HG03196 (cell line): ENCODE data around the gene YJEFN3.
A peak's percentile ranks its signal among the peaks of the same experiment; 100 is the strongest.

Source experiments
- ATAC-seq: cut with Tn5 transposase; IDR thresholded peaks from one replicate; pipeline ENCODE4 v1.9.1; 2021; ENCODE audit not compliant: unreplicated experiment

Gene YJEFN3

GRCh38 chr19:19528721-19529490 lies at the start of gene YJEFN3:
Gene YJEFN3 (plus strand): TSS chr19:19528911. CDS start chr19:19528933, 22 bp downstream.
- ATAC-seq, result no peak

- no peak for ATAC-seq
These were observed 48.0 kb upstream of the YJEFN3 start for GRCh38 chr19:19480688-19481087.

- ATAC-seq, result no peak
These were observed 45.7 kb upstream of the YJEFN3 start for GRCh38 chr19:19482809-19483596.

- no peak for ATAC-seq
These were observed 43.3 kb upstream of the YJEFN3 start for GRCh38 chr19:19485161-19485997.

DNA sequence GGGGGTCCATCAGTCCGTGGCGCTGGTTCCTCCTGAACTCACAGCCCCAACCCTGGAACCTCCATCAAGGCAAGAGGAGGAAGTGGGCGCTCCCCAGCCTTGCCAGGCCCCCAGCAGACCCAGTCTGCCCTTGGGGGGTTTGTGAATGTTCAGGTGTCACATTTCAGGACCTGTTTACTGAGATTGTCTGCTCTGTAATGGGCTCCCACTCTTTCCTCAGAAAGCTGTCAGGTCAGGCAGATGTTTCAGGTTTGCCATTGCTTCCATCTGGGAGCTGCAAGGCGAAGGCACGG lies 42.8 kb upstream of the YJEFN3 start:
- no peak for ATAC-seq

DNA sequence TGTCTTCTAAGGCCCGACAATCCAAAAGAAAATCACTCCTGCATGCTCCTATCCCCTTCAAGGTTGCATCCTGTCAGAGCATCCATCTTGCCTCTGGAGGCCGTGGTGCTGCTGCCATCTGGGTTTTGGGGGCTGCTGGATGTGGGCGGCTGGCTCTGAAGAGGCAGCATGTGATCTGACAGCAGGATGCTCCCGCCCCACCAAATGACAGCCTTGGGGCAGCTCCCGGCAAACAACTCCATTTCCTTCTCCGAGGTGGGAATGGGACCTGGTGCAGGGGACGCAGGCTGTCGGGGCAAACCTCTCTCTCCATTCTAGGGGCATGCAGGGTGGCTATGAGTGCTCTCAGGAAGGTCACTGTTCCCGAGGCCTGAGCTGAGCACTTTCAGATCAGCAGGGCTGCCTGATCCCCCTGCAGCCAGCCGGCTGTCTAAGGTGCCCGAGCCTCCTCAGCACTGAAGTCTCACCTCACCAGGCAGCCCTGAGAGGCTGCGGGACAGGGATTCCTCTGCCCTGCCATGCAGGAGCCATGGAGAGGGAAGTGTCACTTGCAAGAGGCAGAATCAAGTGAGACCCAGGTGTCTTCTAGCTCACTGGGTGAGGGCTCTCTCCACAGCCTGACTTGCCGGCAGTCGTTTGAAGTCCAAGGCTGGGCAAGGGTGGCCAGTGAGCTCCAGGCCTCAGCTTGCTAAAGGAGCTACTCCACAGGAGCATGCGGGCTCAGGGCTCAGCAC lies 42.2 kb upstream of the YJEFN3 start:
- ATAC-seq, result no peak

DNA sequence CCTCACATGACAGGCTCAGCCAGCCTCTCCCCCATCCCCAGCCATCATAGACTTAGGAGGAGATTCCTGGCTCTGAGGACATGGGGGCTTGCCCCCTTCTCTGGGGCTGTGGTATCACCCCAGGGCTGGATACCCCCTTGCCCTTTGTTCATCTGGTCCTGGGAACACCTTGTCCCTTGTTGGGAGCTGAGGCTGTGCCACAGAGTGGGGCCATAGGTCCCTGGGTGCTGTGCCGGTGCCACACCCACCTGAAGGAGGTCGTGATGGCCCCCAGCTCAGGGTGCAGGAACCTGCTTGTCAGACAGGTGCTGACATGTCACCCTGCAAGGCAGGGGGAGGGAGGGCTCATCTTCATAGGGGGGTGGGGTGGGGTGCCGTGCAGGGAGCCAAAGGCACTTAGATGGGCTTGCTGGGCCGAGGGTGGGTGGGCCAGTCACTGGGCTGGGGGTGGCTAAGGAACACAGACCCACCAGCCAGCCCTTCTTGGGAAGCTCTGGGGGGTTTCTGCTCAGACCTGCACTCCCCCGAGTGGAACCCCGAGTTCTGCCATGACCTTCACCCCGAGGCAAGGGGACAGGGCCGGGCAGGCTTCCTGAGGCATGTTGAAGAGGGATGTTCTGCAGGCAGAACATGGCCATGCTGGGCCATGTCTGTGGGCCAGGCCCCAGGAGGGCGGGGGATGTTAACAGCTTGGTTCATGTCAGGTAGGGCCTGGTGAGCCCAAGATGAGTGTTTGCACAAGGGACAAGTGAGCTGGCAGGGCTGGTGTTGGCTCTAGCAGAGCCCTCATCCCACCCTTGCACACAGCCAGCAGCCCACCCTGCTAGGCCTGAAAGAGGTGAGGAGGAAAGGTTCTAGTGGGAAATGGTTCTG lies 41.4 kb upstream of the YJEFN3 start:
- no peak for ATAC-seq

GRCh38 chr19:19487950-19488874 lies 40.5 kb upstream of the YJEFN3 start:
- ATAC-seq, result no peak

DNA sequence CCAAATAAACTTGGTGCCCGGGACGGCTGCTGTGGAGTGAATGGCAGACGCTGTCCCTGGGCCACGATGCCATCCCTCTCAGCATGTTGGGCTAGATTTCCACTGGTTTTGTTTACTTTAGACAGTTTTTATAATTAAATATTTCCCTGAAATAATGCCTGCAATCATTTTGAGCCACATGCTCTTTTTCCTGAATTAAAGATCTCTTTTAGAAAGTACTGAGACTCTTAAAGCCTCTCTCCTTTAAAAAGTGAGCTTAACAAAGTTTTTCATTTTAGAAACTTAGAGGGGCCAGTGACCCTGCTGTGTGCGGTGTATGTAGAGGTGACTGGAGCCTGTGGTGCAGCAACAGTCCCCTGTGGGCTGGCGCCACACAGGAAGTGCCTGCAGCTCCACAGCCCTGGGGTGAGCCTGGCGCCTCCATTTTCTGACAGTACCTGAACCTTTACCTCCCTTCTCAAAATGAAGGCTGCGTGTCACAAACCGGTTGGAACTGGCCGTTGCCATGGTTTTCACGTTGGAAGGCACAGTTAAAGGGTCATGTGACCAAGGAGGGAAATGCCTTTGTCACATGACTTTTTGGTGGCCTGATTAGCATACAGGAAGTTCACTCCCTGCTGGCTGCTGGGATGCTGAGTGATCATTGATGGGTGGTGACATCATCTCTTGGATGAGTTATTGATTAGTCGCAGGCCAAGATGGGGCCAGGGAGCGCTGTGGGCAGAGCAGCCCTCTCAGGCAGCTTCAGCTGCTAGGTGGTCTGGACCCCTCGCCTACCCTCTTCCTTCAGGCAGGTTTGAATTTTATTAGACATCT lies 39.6 kb upstream of the YJEFN3 start:
- peak; percentile 47 for ATAC-seq

DNA sequence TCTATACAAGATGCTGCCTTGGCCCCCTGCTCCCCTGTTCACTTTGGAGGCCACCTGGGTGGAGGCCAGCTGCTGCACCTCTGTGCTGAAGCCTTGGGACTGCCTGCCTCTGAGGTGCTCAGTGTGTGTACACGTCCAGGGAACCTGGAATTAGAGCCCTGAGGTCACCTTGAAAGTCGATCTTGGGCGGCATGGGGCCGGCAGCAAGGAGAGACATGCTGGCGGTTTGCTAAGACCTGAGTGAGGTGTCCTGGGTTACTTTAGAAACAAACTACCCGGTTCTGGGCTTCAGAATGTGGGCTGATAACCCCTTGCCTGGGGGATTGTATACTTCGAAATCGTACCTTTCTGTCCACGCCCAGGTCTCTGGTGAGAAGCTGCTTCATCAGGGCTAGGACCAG lies 38.9 kb upstream of the YJEFN3 start:
- no peak for ATAC-seq

DNA sequence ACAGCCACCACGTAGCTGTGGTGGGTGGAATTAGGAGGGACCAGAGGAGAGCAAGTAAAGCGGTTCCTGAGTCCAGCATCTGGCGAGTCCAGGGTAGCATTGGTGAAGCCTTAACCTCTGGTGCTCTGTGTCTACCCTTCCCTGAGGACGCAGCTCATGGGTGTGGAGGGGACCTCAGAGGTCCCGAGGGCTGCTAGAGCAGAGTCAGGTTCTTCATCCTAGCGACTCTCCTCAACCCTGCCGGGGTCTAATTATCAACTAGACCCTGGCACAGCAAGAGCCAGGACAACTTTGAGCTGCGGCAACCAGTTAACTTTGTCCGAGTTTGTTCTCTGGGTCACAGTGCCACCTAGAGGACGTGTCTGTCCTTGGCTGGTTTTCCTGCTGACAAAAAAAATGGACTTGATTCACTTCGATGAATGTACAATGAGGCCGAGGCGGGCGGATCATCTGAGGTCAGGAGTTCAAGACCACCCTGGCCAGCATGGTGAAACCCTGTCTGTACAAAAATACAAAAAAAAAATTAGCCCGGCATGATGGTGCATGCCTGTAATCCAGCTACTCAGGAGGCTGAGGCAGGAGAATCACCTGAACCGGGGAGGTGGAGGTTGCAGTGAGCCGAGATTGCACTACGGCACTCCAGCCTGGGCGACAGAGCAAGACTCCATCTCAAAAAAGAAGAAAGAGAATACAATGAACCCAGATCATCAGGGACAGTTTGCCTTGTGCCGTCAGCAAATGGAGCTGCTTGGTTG lies 38.3 kb upstream of the YJEFN3 start:
- ATAC-seq, result no peak

DNA sequence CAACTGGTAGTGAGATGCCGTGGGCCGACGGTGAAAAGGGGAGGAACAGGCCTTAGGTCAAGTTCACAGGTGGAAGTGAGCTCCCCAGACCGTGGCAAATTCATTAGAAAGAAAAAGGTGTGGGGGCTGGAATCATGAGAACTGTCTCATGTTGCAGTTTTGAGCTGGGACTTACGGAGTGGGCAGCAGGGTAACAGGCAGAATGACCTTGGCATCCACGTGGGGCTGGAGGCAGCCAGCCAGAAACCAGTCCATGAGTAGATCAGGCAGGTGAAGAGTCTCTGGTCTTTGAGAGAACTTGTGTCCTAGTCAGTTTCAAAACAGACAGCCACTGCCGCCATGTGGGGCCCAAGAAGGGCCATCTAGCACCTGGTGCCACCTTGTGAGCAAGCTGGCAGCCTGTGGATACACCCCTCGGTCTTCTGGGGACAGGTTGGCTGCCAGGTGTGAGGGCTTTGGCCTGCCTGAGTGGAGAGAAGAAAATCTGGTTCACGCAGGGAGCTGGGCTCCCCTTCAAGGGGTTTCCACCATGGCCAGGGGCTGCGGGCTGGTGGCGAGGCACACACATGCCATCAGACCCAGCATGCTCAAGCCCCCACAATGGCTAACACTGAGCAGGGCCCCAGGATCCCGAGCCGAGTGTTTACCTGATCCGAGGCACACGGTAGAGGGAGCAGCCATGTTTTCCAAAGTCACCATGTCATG lies 37.2 kb upstream of the YJEFN3 start:
- no peak for ATAC-seq

- ATAC-seq, result no peak
These were observed 36.6 kb upstream of the YJEFN3 start for GRCh38 chr19:19492026-19492610.

DNA sequence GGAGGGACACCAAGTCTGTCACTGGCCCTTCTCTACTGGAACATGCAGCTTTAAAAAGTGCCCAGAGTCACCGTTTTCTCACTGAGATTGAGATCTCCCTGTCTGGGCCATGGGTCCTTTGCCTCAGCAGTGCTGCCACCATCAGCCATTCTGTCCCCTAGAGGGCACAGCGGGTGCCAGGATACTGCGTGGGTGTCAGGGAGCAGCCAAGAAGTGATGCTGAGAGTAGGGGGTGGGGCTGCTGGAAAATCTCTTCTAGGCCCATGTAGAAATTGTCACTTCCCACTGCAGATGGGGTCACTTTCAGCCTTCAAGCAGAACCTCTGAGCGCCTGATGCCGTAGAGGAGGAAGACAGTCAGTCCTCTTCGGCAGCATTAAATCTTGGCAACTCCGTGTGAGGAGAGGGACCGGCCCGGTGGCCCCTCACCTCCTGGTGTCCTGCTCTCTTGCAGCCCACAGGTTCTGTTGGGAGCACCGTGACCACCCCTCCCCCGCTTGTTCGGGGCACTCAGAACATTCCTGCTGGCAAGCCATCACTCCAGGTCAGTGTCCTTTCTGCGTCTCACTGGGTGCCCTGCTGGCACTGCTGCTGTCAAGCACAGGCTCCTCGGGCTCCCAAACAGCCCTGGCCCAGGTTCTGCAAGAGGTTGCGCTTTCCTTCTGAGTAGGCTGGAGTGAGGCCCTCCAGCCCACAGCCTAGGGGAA lies 34.7 kb upstream of the YJEFN3 start:
- ATAC-seq, result no peak

DNA sequence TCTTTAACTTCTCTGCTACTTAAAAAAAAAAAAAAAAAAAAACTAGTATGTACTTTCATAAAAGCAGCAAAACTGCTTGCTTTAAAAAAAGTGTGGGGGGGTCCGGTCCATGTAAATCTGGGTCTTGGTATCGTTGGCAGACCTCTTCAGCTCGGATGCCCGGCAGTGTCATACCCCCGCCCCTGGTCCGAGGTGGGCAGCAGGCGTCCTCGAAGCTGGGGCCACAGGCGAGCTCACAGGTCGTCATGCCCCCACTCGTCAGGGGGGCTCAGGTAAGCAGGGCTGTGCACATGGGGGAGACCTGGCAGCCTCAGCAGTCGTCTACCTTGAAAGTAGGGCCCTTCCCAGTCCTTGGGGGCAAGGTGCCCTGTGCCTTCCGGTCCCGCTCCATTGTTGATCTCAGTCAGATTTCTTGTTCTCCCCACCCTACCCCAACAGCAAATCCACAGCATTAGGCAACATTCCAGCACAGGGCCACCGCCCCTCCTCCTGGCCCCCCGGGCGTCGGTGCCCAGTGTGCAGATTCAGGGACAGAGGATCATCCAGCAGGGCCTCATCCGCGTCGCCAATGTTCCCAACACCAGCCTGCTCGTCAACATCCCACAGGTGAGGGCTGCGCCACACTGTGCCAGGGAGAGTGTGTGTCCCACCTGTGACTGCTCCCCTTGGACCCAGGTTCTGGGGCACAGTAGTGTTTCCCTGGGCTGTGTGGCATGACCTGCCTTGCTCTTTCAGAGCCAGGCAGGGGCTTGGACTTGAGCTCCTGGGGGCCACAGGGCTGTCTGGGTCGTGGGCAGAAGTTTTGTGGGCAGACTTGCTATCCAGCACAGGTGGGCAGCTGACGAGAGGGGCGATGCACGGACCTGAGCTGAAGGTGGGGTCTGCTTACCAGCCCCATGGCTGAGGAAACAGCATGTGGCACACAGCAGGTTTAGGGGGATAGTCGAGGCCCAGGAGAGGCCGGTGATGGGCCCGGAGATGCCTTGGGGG lies 32.8 kb upstream of the YJEFN3 start:
- no peak for ATAC-seq
